Testis (tissue), 2 donors: ENCODE results near the gene DTX3L.

ENCODE experiments used
- POLR2A ChIP-seq: fragments of 450-650 bp; IDR thresholded peaks from one replicate; pipeline ENCODE4 v1.6.1; 2017; ENCODE audit warnings: antibody characterized with exemption, mild to moderate bottlenecking, moderate library complexity
- TF ChIP-seq, protein P1 (sequence below), 3 experiments: fragments of 450-650 bp in 2 of 3; fragments of 200-600 bp in 1 of 3; sonication (generic) in 1 of 3; IDR thresholded peaks; one replicate each; pipeline ENCODE4 v1.5.1; 2016 to 2019; ENCODE audit warnings: antibody characterized with exemption in 3 of 3, mild to moderate bottlenecking in 2 of 3, moderate library complexity in 1 of 3

DNA sequence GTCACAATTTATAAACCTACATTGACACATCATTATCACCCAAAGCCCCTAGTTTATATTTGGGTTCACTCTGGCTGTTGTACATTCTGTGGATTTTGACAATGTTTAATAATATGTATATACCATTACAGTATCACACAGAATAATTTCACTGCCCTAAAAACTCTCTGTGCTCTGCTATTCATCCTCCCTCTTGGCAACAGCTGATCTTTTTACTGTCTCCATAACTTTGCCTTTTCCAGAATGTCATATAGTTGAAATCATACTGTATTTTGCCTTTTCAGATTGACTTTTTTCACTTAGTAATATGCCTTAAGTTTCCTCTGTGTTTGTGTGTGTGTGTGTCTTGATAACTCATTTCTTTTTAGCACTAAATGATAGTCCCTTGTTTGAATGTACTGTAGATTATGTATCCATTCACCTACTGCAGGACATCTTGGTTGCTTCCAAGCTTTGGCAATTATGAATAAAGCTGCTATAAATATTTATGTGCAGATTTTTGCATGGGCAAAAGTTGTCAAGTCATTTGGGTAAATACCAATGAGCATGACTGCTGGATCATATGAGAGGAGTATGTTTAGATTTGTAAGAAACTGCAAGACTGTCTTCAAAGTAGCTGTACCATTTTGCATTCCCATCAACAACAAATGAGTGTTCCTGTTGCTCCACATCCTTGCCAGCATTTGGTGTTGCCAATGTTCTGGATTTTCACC is 22.8 kb downstream of the DTX3L start:
- TF ChIP-seq, protein P1, sequence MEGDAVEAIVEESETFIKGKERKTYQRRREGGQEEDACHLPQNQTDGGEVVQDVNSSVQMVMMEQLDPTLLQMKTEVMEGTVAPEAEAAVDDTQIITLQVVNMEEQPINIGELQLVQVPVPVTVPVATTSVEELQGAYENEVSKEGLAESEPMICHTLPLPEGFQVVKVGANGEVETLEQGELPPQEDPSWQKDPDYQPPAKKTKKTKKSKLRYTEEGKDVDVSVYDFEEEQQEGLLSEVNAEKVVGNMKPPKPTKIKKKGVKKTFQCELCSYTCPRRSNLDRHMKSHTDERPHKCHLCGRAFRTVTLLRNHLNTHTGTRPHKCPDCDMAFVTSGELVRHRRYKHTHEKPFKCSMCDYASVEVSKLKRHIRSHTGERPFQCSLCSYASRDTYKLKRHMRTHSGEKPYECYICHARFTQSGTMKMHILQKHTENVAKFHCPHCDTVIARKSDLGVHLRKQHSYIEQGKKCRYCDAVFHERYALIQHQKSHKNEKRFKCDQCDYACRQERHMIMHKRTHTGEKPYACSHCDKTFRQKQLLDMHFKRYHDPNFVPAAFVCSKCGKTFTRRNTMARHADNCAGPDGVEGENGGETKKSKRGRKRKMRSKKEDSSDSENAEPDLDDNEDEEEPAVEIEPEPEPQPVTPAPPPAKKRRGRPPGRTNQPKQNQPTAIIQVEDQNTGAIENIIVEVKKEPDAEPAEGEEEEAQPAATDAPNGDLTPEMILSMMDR (IDR thresholded peaks at IDR 0.05), result no peak
- no peak for TF ChIP-seq POLR2A
